Inferior parietal cortex (tissue), 1 donor: ENCODE data around the gene DNAI1.
A peak's percentile ranks its signal among the peaks of the same experiment; 100 is the strongest.
"Not testable (repeated sequence)": the region's sequence is repeated elsewhere in the genome, so short reads cannot be mapped to it uniquely, and the experiment has no call there.

Experiments used
- DNase-seq: peaks from one replicate; pipeline ENCODE4 v3.0.0-alpha.2; 2016; ENCODE audit errors: extremely low spot score

Gene DNAI1

DNA sequence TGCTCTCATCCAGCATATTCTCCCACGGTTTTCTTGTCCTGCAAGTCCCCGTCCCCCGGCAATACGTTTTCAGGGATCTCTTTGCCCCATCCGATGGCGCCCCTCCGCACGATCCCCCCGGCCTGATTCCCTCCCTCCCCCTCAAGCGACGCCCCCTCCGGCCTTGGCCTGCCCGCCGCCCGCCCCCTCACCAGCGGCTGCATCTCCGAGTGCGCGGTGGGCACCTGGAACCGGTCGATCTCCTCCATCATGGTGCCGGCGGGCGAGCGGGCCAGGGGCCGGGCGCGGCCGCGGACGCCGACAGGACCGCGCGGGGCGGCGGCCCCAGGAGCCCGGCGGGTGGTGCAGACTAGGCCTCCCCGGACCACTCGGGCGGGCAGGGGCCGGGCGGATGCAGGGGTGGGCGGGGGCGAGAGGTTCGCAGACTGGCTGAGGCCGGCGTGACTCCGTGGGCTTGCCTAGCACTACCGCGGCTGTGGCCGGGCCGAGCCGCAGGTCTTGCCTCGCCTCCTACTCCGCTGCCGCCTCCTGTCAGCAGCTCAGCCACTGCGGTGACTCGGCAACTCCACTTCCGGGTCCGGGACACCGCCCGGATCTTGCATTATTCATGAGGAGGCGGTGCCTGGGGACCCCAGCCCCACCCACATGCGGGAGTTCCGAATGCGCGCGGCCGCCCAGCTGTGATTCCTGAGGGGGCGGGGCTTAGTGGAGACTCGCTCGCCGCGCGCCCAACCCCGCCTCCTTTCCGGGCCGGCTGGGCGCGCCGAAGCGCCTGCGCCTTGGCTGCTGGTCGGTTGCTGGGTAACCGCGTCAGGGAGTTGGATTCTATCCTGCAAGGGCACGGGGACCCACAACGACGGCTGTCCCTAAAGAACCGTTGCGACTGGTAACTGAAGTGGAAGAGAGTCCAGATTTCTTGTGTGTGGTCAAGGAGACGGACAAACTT, at the start of gene DNAI1, which contains the start of gene FAM219A:
Gene DNAI1 (plus strand): TSS at position 793 of the 946 bp plus-strand sequence. CDS start 201 bp downstream, outside the sequence.
Gene FAM219A (minus strand): TSS at position 558 of the 946 bp plus-strand sequence. CDS start 307 bp downstream, at position 251.
- peak; percentile 97 for DNase-seq

DNA sequence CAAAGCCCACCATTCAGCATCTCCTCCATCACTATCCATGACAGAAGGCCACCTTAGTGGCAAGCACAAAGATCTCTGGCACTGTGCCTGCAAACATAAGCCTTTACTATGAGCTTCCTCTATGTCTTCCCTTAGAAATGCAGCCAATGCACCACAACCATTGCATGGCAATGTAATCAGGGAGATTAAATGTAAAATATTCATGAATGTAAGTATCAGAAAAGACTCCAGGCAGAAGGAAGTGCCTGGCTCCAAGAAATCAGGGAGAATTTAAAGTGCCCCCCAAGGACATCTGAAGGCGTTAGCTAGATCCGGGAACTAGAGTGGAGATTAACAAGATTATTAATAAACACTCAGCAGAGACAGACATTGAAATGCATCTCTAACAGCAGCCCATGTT, 49.5 kb upstream of the DNAI1 start:
- DNase-seq, result no peak

DNA sequence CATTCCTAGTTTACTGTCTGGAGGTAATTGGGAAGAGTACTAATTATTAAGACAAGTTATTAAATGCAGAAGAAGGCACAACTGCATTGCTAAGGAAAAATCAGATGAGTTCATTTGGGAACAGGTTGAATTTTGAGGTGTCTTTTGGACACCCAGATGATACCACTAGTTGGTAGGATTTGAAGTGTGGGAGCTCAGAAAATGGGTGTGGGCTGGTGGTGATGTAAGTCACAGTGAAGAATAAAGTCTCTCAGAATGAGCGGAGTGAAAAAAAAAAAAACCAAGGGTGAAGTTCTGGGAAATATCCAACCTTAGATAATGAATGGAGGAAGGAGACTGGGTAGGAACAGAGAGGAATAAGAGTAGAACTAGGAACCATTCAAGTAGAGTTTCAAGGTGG, 46.3 kb upstream of the DNAI1 start:
- no peak for DNase-seq

DNA sequence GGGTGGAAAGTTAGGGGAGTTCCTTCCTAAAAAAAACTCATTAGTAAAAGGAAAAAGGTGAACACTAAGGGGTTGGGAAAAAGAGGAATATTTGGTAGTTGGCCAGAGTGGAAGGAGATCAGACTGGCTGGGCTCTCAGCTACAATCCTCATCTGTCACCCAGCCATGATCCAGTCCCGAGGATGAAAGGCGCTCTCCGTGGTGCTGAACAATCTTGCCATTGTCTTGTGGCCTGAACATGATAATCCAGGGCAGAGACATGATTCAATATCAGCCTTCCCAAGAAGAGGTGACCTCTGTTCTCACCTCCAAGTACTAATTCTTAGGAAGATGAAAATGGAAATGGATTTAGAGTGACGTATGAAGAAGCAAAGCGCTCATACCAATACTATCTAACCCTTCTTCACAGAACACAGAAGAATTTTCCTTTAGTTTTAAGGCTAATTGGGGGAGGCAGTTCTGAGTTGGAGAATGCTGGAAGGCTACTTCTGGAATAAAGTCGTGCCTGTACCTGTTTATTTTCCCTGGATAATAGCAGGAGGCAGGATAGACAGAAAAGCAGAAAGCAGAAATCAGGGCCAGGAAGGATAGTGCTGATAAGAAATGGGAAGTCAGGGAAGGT, 45.3 kb upstream of the DNAI1 start:
- peak; percentile 56 for DNase-seq

DNA sequence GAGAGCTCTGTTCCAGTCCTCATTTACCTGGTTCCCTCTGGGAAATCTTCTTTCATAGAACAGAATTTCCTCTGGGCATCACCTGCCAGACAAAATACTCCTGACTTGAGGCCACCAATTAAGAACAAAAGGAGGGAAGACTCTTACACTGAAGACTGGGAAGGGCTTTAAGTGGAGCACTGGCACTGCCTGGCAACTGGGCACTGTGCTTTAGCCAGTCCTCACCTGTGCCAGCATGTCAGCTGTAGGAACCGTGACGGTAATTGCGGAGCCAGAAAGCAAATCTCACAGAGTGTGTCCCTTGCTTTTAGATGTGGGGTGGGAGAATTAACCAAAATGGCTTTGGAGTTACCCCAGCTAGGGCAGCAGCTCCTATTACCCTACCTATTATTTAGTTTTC, 40.9 kb upstream of the DNAI1 start:
- no peak for DNase-seq

DNA sequence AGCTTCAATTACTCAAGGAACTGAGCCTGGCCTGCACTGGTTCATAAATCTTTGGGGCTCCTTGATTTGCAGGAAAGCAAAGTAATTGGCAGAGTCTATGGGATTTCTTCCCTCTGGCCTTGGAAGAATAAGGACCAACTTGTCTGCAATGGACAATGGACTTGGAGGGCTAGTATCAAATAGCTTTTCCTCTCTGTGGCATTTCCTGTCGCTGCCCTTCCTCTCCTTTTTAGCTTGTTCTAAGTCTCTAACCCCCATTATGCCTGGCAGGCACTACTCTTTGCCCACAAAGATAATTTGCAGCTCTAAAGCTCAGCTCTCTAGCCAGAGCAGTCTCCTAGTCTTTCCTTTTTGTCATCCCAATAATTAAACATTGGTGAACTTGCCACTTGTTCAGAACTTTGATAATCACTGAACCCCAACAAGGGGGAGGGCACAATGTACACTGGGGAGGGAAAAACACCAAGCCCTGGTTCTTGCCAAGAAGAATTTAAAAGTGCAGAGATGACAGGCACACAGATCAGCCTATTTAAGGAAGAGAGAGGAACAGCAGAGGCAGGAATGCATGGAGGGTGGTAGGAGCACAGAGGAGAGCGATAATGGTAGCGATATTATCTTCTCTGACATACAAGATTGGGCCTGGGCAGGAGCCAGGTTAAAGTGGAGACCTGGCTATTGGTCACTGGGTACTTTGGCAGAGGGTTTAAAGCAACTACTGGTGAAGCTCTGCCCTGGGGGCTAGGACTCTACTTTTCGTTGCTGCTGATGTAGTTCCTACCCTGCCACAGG, 38.7 kb upstream of the DNAI1 start:
- DNase-seq, result no peak

DNA sequence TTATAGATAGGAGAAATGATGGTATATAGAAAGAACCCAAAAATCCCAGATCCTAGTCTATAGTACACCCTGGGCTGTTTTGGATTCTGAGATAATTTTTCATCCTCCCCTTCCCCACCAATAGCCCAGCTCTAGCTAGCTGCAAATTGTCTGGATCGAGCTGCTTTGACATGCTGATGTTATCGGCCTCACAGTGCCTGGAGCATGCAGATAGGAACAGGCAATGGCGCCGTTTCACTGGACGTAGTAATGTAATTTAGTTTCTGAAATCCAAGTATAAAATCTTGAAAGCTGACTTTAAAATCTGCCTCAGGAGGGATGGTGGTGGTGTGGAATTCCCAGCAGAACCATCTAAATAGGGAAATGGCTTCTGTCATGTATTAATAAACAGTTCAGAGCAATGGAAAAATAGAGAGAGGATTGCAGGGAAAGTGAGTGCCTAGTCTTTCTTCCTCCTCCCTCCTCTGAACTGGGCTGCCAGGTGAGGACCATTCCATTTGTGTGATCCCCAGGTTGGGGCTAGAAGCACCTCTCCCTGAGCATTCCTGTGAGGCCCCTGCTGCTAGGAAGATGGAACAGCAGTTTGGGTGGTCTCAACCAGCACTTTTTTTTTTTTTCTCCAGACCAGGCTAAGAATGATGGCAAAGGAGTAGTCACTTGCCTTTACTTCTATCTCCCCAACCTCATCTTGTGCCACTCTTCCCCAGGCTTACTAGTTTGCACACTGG, 32.1 kb upstream of the DNAI1 start:
- no peak for DNase-seq

DNA sequence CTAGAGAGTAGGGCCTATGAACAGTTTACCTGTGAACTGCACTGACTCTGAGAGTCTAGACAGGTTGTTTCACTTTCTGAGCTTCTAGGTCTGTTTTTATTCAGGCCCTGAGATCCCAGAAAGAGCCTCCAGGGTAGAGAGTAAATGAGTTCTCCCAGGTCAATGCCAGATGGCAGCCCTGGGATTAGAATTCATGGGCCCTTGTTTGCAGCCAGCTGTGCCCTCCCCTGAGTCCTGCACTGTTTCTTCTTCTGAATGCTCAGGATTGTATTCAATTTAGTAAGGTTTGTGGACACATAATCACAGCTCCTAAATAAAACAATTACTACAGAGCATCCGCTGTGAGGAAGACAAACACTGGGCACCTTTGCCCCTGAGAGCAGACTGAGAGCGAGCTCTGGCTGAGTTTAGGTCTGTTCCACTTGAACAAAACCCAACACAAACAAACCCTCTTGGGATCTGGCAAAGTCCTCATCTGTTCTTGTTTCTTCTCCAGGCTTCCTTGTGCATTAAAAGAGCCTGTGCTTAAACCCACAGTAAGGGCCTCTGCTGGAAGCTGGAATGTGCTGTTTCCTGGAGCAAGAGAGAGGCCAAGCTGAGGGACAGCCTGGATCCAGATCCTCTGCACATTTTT, 30.2 kb upstream of the DNAI1 start:
- DNase-seq, result no peak

DNA sequence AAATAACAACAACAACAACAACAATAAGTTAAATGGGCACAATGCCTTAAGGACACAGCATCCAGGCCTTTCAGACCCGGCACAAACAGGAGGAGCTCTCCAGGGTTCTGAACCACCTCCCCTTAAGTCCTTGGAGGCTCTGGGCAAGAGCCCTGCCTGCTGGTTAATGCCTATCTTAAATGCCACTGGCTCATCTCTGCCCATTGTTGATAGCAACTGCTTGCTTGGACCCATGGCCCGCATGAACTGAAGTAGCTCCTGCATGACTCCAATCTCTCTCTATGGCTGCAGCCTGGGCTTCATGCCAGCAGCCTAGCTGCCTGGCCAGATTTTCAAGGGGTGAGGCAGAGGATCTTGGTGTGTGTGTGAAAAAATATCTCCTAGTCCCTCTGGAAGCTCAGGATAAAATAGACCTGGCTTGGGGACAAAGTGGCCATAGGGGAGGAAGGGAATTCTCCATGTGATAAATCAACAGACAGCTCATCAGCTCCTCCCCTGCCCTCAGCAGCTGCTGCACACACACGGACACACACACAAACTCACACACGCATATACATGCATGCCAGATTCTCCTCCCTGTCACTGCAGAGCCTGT, 27.7 kb upstream of the DNAI1 start:
- DNase-seq, result peak; percentile 52

DNA sequence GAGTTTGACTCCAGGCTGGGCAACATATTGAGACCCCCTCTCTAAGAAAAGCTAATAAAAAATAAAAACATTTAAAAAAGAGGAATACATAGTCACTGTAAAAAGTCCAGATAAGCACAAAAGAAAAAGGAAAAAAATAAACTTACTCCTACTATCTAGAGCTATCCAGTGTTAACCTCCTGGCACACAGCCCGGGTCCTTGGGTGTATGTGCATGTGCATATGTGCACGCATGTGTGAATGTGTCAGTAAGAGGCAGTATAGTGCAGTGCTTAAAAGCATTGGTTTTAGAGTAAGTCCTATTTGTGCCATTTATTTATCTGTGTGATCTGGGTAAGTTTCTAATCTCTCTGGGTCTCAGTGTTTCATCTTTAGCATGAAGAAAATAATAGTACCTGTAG, 26.9 kb upstream of the DNAI1 start:
- no peak for DNase-seq

DNA sequence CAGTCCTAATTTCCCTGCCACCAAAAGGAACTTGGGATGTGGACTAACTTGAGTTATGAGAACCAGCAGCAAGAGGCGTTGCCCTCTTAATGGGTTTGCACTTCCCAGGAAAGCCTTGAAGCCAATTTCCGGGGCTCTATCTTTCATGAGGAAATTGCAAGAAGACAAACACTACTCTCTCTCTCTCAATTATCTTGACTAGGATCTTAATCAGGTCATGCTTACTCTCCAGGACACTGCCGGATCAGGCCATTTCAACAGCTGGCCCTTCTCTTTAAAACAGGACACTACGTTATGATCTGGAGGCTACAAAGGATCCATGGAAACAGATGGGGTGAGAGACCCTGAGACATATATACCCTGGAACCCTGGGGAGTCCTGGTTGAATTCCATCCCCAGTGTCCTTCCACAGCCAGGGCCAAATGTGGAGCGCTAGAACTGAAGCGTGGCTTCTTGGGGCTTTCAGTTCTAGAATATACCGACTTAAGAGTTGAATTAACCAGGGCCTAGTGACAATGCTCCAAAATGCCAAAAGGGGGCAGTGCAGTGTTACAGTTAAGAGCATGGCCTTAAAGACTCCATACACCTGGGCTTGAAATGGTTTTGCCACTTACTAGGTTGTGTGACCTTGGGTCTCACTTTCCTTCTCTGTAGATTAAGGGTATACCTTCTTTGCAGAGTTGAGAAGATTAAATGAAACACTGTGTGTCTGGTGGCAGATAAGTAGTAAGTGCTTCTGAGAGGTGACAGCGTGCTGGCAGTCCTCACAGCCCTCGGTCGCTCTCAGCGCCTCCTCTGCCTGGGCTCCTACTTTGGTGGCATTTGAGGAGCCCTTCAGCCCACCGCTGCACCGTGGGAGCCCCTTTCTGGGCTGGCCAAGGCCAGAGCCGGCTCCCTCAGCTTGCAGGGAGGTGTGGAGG, 21.3 kb upstream of the DNAI1 start:
- DNase-seq, result peak; percentile 81

DNA sequence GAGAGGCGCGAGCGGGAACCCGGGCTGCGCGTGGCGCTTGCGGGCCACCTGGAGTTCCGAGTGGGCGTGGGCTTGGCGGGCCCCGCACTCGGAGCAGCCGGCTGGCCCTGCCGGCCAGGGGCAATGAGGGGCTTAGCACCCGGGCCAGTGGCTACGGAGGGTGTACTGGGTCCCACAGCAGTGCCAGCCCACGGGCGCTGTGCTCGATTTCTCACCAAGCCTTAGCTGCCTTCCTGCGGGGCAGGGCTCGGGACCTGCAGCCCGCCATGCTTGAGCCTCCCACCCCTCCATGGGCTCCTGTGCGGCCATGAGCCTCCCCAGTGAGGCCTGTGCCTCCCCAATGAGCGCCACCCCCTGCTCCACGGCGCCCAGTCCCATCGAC, 20.7 kb upstream of the DNAI1 start:
- not testable (repeated sequence) for DNase-seq

DNA sequence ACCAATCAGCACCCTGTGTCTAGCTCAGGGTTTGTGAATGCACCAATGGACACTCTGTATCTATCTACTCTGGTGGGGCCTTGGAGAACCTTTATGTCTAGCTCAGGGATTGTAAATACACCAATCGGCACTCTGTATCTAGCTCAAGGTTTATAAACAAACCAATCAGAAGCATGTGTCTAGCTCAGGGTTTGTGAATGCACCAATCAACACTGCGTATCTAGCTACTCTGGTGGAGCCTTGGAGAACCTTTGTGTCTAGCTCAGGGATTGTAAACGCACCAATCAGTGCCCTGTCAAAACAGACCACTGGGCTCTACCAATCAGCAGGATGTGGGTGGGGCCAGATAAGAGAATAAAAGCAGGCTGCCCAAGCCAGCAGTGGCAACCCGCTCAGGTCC, 20.1 kb upstream of the DNAI1 start:
- DNase-seq, result not testable (repeated sequence)

DNA sequence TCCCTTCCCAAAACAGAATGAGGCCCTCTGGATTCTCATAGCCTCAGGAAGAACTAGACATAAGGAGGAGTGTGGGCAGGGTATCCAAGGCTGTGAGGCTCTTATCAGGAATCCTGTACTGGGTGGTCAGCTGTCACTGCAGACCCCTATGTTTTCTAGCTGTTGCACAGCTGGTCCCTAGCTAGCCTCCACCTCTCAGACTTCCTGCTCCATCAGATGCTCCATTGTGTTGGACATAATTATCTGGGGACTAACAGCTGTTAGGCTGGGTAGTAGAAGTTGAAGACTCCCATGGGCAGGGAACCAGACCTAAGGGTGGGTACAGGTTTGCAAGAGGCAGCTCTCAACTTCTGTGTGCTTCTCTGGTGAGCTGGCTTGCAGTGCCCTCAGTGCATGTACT, 18.6 kb upstream of the DNAI1 start:
- no peak for DNase-seq

DNA sequence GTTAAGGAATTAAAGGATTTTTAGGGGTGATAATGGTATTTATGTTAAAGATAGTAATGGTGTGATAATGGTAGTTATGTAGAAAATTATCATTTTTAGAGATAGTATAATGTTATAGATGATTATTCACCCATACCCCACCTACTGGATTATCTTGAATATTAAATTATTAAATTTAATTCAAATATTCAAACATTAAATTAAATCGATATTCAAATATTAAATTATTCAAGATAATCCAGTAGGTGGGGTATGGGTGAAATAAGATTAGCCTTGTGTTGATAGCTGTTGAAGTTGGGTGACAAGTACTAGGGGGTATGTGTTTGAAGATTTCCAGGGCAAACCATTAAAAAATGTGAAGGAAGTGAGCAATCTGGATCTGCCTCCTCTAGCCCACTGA, 15.8 kb upstream of the DNAI1 start:
- no peak for DNase-seq

DNA sequence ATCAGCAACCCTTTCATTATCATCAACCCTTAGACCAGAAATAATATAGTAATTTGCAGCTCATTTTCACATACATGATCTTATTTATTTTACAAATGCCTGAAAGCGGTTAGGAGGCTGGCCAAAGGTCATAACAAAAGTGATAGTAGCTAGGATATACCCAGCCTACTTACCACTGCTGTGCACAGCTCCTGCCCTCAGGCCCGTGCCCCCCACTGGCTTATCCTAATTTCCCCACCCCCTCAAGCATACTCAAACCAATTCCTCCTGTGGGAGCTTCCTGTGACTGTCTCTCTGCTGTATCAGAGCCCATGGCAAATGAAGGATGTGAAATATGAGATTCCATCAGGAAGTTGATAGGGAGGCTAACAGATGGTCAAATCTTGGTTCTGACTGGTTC, 15.1 kb upstream of the DNAI1 start:
- no peak for DNase-seq

DNA sequence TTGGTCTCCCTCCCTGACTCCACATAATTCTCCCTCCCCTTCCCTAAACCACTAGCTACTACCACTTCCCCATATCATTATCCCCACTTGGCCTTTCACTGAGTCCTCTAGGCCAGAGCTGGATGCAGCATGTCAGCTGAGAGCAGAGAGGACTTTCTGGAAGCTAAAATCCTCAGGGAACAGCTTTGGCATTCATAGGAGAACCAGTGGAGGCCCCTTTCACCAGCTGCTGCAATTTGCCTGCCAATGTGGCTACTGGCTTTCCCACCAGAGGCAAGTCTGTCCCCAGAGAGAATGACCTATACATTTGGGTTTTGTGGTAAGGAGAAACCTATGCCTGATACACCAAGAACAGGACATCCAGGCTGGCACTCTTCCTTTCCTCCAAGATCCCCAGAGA, 14.6 kb upstream of the DNAI1 start:
- no peak for DNase-seq

DNA sequence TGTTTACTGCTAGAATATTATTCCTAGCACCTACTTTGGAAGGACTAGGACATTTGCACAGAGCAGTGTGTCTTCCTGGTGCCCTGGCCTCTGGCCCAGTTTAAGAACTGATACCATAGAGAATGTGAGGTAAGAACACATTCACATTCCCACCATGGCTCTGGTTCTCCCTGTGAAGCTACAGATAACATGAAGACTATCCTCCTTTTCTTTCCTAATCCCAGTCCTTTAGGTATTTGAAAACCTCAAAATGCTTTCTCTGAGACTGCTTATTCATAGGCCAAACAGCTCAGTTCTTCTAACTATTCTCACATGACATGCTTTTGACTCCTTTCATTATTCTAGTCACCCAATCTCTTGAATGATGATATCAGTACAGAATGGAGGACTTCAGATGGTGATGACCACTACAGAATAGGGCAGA, 12.1 kb upstream of the DNAI1 start:
- DNase-seq, result no peak

DNA sequence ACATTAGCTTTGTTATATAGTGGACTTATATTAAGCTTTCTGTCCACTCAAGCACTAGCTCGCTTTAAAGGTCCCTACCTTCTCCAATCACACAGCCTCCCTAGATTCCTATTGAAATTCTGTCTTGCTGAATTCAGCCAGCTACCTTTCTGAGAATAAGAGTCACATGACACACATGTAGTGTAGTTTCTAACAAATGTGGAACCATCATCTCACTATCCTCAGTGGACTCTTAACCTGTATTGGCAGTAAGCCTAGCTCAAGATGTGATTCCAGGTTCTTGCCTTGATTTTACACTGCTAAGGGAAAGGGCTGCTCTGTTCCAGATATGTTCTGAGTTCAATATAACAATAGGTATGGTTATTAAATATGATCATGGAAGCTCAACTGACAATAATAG, 11.7 kb upstream of the DNAI1 start:
- DNase-seq, result no peak

DNA sequence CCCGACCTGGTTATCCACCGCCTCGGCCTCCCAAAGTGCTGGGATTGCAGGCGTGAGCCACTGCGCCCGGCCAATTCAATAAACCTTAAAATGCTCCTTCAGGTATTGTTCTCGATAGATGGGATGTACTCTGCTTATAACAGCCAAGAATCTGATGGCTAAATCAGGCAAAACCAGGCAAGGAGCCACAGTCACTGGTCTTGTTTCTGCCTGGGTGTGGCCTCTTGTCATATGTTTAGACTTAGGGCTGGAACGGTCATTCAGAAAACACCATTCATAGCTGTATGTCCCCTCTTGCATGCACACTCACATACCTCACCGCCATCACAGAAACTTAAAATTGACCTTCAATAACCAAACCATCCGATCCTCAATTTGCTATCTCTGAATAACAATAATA, 8.0 kb upstream of the DNAI1 start:
- DNase-seq, result no peak
